HEK293 (cell line): Measurements from ENCODE around the gene MBD3L5.

Experiments
- CTCF ChIA-PET: fragments of 350-600 bp; formaldehyde crosslinking; extraction: SDS; loops from one replicate; lab custom pipeline; 2021; ENCODE audit warnings: antibody characterized with exemption; lab: Yijun Ruan, JAX
- POLR2A ChIA-PET: fragments of 300-600 bp; formaldehyde crosslinking; extraction: SDS; loops from one replicate; lab custom pipeline; 2020; ENCODE audit warnings: antibody characterized with exemption, inconsistent platforms; lab: Yijun Ruan, JAX
- H3K27ac ChIP-seq: fragments of 200-500 bp; sonication (Bioruptor generic); 2 replicates; pipeline ENCODE4 v1.5.1; 2014; ENCODE audit warnings: low read depth, low read length, control low read depth, inconsistent platforms; ENCODE audit errors: extremely low read depth
- H3K36me3 ChIP-seq, 2 experiments: fragments of 200-500 bp in 1 of 2; sonication (Bioruptor generic) in 1 of 2; 1 replicate in 1 of 2; 2 replicates in 1 of 2; pipeline ENCODE4 v1.5.1; 2014 to 2017; ENCODE audit warnings: inconsistent platforms in 2 of 2, low read length in 2 of 2; ENCODE audit not compliant: control insufficient read depth in 2 of 2, insufficient read depth in 1 of 2
- H3K4me1 ChIP-seq: fragments of 200-500 bp; sonication (Bioruptor generic); 2 replicates; pipeline ENCODE4 v1.5.1; 2014; ENCODE audit warnings: mild to moderate bottlenecking, low read length, inconsistent platforms; ENCODE audit not compliant: control insufficient read depth, insufficient read depth
- H3K4me3 ChIP-seq: 2 replicates; pipeline ENCODE4 v1.5.1; 2011; ENCODE audit warnings: low read depth, mild to moderate bottlenecking, control low read depth, low read length, moderate library complexity
- H3K9me3 ChIP-seq: fragments of 200-500 bp; sonication (Bioruptor generic); 2 replicates; pipeline ENCODE4 v1.5.1; 2014; ENCODE audit warnings: low read depth, low read length, inconsistent platforms; ENCODE audit not compliant: control insufficient read depth, insufficient read depth
- ATF2 ChIP-seq: fragments of 450-650 bp; formaldehyde crosslinking; IDR thresholded peaks from 2 replicates; pipeline ENCODE4 v1.5.1; 2016; ENCODE audit warnings: missing biosample characterization, missing genetic modification characterization, low read depth
- GFI1B ChIP-seq: fragments of 450-650 bp; formaldehyde crosslinking; IDR thresholded peaks from 2 replicates; pipeline ENCODE4 v1.5.1; 2016; ENCODE audit warnings: missing biosample characterization, missing genetic modification characterization
- HOXC10 ChIP-seq: sonication (generic); formaldehyde crosslinking; IDR thresholded peaks from 2 replicates; pipeline ENCODE4 v1.8.1; 2023; ENCODE audit warnings: mild to moderate bottlenecking, missing genetic modification reagents
- OVOL3 ChIP-seq: fragments of 450-650 bp; formaldehyde crosslinking; IDR thresholded peaks from 2 replicates; pipeline ENCODE4 v1.5.1; 2016; ENCODE audit warnings: missing biosample characterization, missing genetic modification characterization
- SP2 ChIP-seq: fragments of 450-650 bp; formaldehyde crosslinking; IDR thresholded peaks from 2 replicates; pipeline ENCODE4 v1.5.1; 2016; ENCODE audit warnings: missing biosample characterization, missing genetic modification characterization
- ZFP3 ChIP-seq: fragments of 450-650 bp; formaldehyde crosslinking; IDR thresholded peaks from 2 replicates; pipeline ENCODE4 v1.5.1; 2016; ENCODE audit warnings: low read depth, missing biosample characterization, missing genetic modification characterization
- ZIC2 ChIP-seq: fragments of 450-650 bp; formaldehyde crosslinking; IDR thresholded peaks from 2 replicates; pipeline ENCODE4 v1.5.1; 2016; ENCODE audit warnings: missing biosample characterization, missing genetic modification characterization
- ZNF10 ChIP-seq: fragments of 450-650 bp; formaldehyde crosslinking; IDR thresholded peaks from 2 replicates; pipeline ENCODE4 v1.5.1; 2017; ENCODE audit warnings: missing biosample characterization, missing genetic modification characterization
- ZNF140 ChIP-seq: fragments of 450-650 bp; formaldehyde crosslinking; IDR thresholded peaks from 2 replicates; pipeline ENCODE4 v1.5.1; 2016; ENCODE audit warnings: missing biosample characterization, missing genetic modification characterization
- ZNF155 ChIP-seq: fragments of 450-650 bp; formaldehyde crosslinking; IDR thresholded peaks from 2 replicates; pipeline ENCODE4 v1.5.1; 2016; ENCODE audit warnings: missing biosample characterization, missing genetic modification characterization
- ZNF302 ChIP-seq: fragments of 450-650 bp; formaldehyde crosslinking; IDR thresholded peaks from 2 replicates; pipeline ENCODE4 v1.5.1; 2016; ENCODE audit warnings: missing biosample characterization, missing genetic modification characterization, low read depth
- ZNF324 ChIP-seq: fragments of 450-650 bp; formaldehyde crosslinking; IDR thresholded peaks from 2 replicates; pipeline ENCODE4 v1.5.1; 2016; ENCODE audit warnings: missing biosample characterization, missing genetic modification characterization
- ZNF350 ChIP-seq: fragments of 450-650 bp; formaldehyde crosslinking; IDR thresholded peaks from 2 replicates; pipeline ENCODE4 v1.5.0; 2017; ENCODE audit warnings: missing biosample characterization, mild to moderate bottlenecking, missing genetic modification characterization
- ZNF426 ChIP-seq: fragments of 450-650 bp; formaldehyde crosslinking; IDR thresholded peaks from 2 replicates; pipeline ENCODE4 v1.5.1; 2017; ENCODE audit warnings: missing biosample characterization, missing genetic modification characterization, mild to moderate bottlenecking, inconsistent platforms, moderate library complexity
- ZNF530 ChIP-seq: fragments of 450-650 bp; formaldehyde crosslinking; IDR thresholded peaks from 2 replicates; pipeline ENCODE4 v1.5.1; 2016; ENCODE audit warnings: low read depth, missing biosample characterization, missing genetic modification characterization
- ZNF548 ChIP-seq: fragments of 450-650 bp; formaldehyde crosslinking; IDR thresholded peaks from 2 replicates; pipeline ENCODE4 v1.5.1; 2016; ENCODE audit warnings: missing biosample characterization, missing genetic modification characterization
- ZNF561 ChIP-seq: fragments of 450-650 bp; IDR thresholded peaks from 2 replicates; pipeline ENCODE4 v1.5.1; 2018; ENCODE audit warnings: missing biosample characterization, missing genetic modification characterization, borderline replicate concordance
- ZNF629 ChIP-seq: fragments of 450-650 bp; formaldehyde crosslinking; IDR thresholded peaks from 2 replicates; pipeline ENCODE4 v1.5.1; 2017; ENCODE audit warnings: missing biosample characterization, missing genetic modification characterization
- ZNF777 ChIP-seq: fragments of 450-650 bp; formaldehyde crosslinking; IDR thresholded peaks from 2 replicates; pipeline ENCODE4 v1.5.1; 2017; ENCODE audit warnings: missing biosample characterization, missing genetic modification characterization, borderline replicate concordance
- ZSCAN5A ChIP-seq: fragments of 450-650 bp; formaldehyde crosslinking; IDR thresholded peaks from 2 replicates; pipeline ENCODE4 v1.5.1; 2016; ENCODE audit warnings: missing biosample characterization, missing genetic modification characterization
- TF ChIP-seq, protein P1 (sequence below): fragments of 450-650 bp; formaldehyde crosslinking; IDR thresholded peaks from 2 replicates; pipeline ENCODE4 v1.5.1; 2016; ENCODE audit warnings: missing biosample characterization, missing genetic modification characterization
- TF ChIP-seq, protein P2 (sequence below): fragments of 450-650 bp; formaldehyde crosslinking; IDR thresholded peaks from 2 replicates; pipeline ENCODE4 v1.5.1; 2016; ENCODE audit warnings: missing biosample characterization, missing genetic modification characterization
- TF ChIP-seq, protein P3 (sequence below): fragments of 450-650 bp; formaldehyde crosslinking; optimal IDR thresholded peaks from 2 replicates; pipeline ENCODE3; 2016; ENCODE audit warnings: missing biosample characterization, mild to moderate bottlenecking, missing genetic modification characterization
- TF ChIP-seq, protein P4 (sequence below): fragments of 450-650 bp; formaldehyde crosslinking; IDR thresholded peaks from 2 replicates; pipeline ENCODE4 v1.5.1; 2016; ENCODE audit warnings: missing biosample characterization, missing genetic modification characterization, low read depth

MBD3L5 gene

DNA sequence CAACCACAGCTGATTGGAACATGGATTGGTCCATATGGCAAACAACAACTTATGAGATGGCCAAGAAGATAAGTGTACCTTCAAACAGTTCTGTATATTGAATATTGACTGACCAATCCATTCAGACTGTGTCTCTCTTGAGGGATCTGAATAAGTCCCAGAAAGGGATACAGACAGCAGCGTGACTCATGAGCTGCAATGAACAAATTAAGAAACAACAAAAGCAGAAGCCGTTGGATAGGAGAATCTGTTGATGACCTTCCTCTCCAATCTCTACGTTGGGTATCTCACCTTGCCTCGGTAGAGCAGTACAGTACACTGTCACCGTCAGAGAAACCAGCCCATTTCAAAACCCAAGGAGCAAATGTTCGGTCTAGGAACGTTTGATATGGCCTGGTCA lies 30.4 kb upstream of the MBD3L5 start:
- no peak for TF ChIP-seq SP2 (tag by site-specific recombination)
- TF ChIP-seq ZNF561 (tag by site-specific recombination) = no peak
- no peak for TF ChIP-seq HOXC10
- TF ChIP-seq ZFP3 (tag by site-specific recombination) = no peak
- no peak for TF ChIP-seq ZNF548 (tag by site-specific recombination)
- no peak for TF ChIP-seq ZNF10
- TF ChIP-seq ZIC2 (tag by site-specific recombination) = no peak
- TF ChIP-seq, protein P1, sequence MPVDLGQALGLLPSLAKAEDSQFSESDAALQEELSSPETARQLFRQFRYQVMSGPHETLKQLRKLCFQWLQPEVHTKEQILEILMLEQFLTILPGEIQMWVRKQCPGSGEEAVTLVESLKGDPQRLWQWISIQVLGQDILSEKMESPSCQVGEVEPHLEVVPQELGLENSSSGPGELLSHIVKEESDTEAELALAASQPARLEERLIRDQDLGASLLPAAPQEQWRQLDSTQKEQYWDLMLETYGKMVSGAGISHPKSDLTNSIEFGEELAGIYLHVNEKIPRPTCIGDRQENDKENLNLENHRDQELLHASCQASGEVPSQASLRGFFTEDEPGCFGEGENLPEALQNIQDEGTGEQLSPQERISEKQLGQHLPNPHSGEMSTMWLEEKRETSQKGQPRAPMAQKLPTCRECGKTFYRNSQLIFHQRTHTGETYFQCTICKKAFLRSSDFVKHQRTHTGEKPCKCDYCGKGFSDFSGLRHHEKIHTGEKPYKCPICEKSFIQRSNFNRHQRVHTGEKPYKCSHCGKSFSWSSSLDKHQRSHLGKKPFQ (tag by site-specific recombination) = no peak
- no peak for TF ChIP-seq ATF2 (tag by site-specific recombination)
- TF ChIP-seq GFI1B (tag by site-specific recombination) = no peak
- TF ChIP-seq OVOL3 (tag by site-specific recombination) = no peak
- TF ChIP-seq, protein P2, sequence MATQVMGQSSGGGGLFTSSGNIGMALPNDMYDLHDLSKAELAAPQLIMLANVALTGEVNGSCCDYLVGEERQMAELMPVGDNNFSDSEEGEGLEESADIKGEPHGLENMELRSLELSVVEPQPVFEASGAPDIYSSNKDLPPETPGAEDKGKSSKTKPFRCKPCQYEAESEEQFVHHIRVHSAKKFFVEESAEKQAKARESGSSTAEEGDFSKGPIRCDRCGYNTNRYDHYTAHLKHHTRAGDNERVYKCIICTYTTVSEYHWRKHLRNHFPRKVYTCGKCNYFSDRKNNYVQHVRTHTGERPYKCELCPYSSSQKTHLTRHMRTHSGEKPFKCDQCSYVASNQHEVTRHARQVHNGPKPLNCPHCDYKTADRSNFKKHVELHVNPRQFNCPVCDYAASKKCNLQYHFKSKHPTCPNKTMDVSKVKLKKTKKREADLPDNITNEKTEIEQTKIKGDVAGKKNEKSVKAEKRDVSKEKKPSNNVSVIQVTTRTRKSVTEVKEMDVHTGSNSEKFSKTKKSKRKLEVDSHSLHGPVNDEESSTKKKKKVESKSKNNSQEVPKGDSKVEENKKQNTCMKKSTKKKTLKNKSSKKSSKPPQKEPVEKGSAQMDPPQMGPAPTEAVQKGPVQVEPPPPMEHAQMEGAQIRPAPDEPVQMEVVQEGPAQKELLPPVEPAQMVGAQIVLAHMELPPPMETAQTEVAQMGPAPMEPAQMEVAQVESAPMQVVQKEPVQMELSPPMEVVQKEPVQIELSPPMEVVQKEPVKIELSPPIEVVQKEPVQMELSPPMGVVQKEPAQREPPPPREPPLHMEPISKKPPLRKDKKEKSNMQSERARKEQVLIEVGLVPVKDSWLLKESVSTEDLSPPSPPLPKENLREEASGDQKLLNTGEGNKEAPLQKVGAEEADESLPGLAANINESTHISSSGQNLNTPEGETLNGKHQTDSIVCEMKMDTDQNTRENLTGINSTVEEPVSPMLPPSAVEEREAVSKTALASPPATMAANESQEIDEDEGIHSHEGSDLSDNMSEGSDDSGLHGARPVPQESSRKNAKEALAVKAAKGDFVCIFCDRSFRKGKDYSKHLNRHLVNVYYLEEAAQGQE (tag by site-specific recombination) = no peak
- TF ChIP-seq ZNF777 (tag by site-specific recombination) = no peak
- TF ChIP-seq ZNF155 (tag by site-specific recombination) = no peak
- TF ChIP-seq ZNF140 (tag by site-specific recombination) = no peak
- TF ChIP-seq ZNF530 (tag by site-specific recombination) = no peak
- no peak for TF ChIP-seq ZNF426 (tag by site-specific recombination)
- TF ChIP-seq, all 188 proteins: peak for 0
- H3K9me3 ChIP-seq = no peaks in the 10 kb centered on the region
- no peak overlapping the region for H3K4me3 ChIP-seq
- H3K27ac ChIP-seq = no peak overlapping the region
- CTCF ChIA-PET = interaction anchor here (0.7 to 1.2 kb wide), 2 partner anchors 11 to 745 kb away, joined by 3 read pairs; no protein-coding TSS in a partner anchor
- POLR2A ChIA-PET = no interaction called here
- H3K4me1 ChIP-seq = no peaks in the 10 kb centered on the region
- no peaks in the 10 kb centered on the region; a peak in 1 of 3 replicates for H3K36me3 ChIP-seq

DNA sequence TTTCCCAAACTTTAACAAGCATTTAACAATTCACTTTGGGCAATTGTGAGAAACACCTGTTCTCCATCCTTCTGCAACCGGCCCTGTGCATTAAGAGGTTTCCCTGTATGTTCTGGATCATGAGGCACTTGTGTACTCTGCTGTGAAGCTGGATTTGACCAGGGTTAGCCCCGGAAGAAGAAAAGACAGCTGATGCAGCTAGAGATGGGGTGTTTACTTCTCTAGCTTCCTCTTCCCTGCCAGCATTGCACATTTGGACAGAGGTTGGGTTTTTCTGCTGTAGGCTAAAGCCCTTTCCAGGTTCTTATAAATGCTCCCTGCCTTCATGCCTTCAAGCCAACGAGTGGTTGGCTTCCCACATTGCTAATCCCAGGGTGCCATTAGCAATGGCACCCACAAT lies 30.0 kb upstream of the MBD3L5 start:
- Histone ChIP-seq H3K4me3 (no peak overlapping the region), H3K4me1 (no peaks in the 10 kb centered on the region), H3K27ac (no peak overlapping the region), H3K36me3 (no peaks in the 10 kb centered on the region; a peak in 1 of 3 replicates), H3K9me3 (no peaks in the 10 kb centered on the region)
- POLR2A ChIA-PET = interaction anchor here (0.5 kb wide), 1 partner anchor 138 kb away, joined by 5 read pairs; no protein-coding TSS in a partner anchor
- CTCF ChIA-PET = interaction anchor here (0.6 to 1.2 kb wide), 3 partner anchors 12 to 1542 kb away, joined by 3 to 5 read pairs (median 3); no protein-coding TSS in a partner anchor
- TF ChIP-seq ZNF629 (no peak), ZSCAN5A (tag by site-specific recombination) (no peak), ZNF350 (tag by site-specific recombination) (no peak), ZNF324 (tag by site-specific recombination) (no peak), ZNF302 (tag by site-specific recombination) (no peak), ZNF140 (tag by site-specific recombination) (no peak), SP2 (tag by site-specific recombination) (no peak), ZNF155 (tag by site-specific recombination) (no peak)
- TF ChIP-seq, protein P3, sequence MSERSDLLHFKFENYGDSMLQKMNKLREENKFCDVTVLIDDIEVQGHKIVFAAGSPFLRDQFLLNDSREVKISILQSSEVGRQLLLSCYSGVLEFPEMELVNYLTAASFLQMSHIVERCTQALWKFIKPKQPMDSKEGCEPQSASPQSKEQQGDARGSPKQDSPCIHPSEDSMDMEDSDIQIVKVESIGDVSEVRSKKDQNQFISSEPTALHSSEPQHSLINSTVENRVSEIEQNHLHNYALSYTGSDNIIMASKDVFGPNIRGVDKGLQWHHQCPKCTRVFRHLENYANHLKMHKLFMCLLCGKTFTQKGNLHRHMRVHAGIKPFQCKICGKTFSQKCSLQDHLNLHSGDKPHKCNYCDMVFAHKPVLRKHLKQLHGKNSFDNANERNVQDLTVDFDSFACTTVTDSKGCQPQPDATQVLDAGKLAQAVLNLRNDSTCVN = no peak
- TF ChIP-seq, protein P4, sequence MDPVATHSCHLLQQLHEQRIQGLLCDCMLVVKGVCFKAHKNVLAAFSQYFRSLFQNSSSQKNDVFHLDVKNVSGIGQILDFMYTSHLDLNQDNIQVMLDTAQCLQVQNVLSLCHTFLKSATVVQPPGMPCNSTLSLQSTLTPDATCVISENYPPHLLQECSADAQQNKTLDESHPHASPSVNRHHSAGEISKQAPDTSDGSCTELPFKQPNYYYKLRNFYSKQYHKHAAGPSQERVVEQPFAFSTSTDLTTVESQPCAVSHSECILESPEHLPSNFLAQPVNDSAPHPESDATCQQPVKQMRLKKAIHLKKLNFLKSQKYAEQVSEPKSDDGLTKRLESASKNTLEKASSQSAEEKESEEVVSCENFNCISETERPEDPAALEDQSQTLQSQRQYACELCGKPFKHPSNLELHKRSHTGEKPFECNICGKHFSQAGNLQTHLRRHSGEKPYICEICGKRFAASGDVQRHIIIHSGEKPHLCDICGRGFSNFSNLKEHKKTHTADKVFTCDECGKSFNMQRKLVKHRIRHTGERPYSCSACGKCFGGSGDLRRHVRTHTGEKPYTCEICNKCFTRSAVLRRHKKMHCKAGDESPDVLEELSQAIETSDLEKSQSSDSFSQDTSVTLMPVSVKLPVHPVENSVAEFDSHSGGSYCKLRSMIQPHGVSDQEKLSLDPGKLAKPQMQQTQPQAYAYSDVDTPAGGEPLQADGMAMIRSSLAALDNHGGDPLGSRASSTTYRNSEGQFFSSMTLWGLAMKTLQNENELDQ = no peak
